ENCODE results near the gene METTL15.
"Not testable (repeated sequence)": the region's sequence is repeated elsewhere in the genome, so short reads cannot be mapped to it uniquely, and the experiment has no call there.

METTL15 gene

GRCh38 chr11:28107750-28108618, at the start of gene METTL15, which contains the start of gene KIF18A:
TSS of gene METTL15 (plus strand) at chr11:28108388. CDS start at chr11:28113335, 4,947 bp downstream.
TSS of gene KIF18A (minus strand) at chr11:28108156. CDS start at chr11:28097947, 10,209 bp downstream.
- peak; percentile 98 to 99 for DNase-seq

- DNase-seq: no peak
Observed at GRCh38 chr11:28071305-28071704, 36.9 kb upstream of the METTL15 start.

- DNase-seq: no peak
Observed at GRCh38 chr11:28072321-28072720, 35.9 kb upstream of the METTL15 start.

GRCh38 chr11:28077521-28077920, 30.7 kb upstream of the METTL15 start:
- DNase-seq: no peak

GRCh38 chr11:28083118-28083517, 25.1 kb upstream of the METTL15 start:
- DNase-seq: no peak

GRCh38 chr11:28086569-28086968, 21.6 kb upstream of the METTL15 start:
- no peak for DNase-seq

- DNase-seq: not testable (repeated sequence)
Observed at GRCh38 chr11:28087192-28087591, 21.0 kb upstream of the METTL15 start.

GRCh38 chr11:28087693-28088092, 20.5 kb upstream of the METTL15 start:
- not testable (repeated sequence) for DNase-seq

GRCh38 chr11:28089378-28089777, 18.8 kb upstream of the METTL15 start:
- DNase-seq: no peak

GRCh38 chr11:28090052-28090749, 18.0 kb upstream of the METTL15 start:
- DNase-seq: no peak

- no peak for DNase-seq
Observed at GRCh38 chr11:28092786-28093185, 15.4 kb upstream of the METTL15 start.

GRCh38 chr11:28098257-28098656, 9.9 kb upstream of the METTL15 start:
- no peak for DNase-seq

GRCh38 chr11:28099715-28100114, 8.5 kb upstream of the METTL15 start:
- DNase-seq: no peak

- no peak for DNase-seq
Observed at GRCh38 chr11:28100665-28101064, 7.5 kb upstream of the METTL15 start.

- DNase-seq: not testable (repeated sequence)
Observed at GRCh38 chr11:28102300-28102699, 5.9 kb upstream of the METTL15 start.

- no peak for DNase-seq
Observed at GRCh38 chr11:28104425-28104824, 3.8 kb upstream of the METTL15 start.

GRCh38 chr11:28104984-28105383, 3.2 kb upstream of the METTL15 start:
- no peak for DNase-seq

- no peak for DNase-seq
Observed at GRCh38 chr11:28105869-28106268, 2.3 kb upstream of the METTL15 start.

- DNase-seq: no peak
Observed at GRCh38 chr11:28106353-28107043, 1.7 kb upstream of the METTL15 start.

- DNase-seq: no peak
Observed at GRCh38 chr11:28107191-28107749, 918 bp upstream of the METTL15 start.

- DNase-seq: no peak
Observed at GRCh38 chr11:28108958-28109357, 770 bp downstream of the METTL15 start.

- DNase-seq: peak; percentile 63 to 69
Observed at GRCh38 chr11:28110108-28110820, 2.1 kb downstream of the METTL15 start.
